Left renal cortex interstitium (tissue), 4 donors: ENCODE data around the gene TRERF1. TPM values are rescaled to one million over a fixed set of nuclear protein-coding genes. Genes with fewer than 3 reads are reported as not detected.

Experiments used
- DNase-seq, 4 donors: peaks; one replicate each; pipeline ENCODE4 v3.0.0-alpha.2; 2013; ENCODE audit warnings: low read depth in 4 of 4, low spot score in 2 of 4, missing footprints in 1 of 4
- polyA plus RNA-seq, 4 donors: library from polyadenylated mRNA; unstranded; fragments of 120-200 nt; gene quantifications; one replicate each; pipeline ENCODE4 v1.2.1, GENCODE V29; 2013; ENCODE audit not compliant: insufficient read length in 4 of 4

Gene TRERF1
- polyA plus RNA-seq, 4 donors, result 14.1 to 18.4 (median 16.0) TPM

- no peak for DNase-seq
These were observed 23.9 kb downstream of the TRERF1 start for GRCh38 chr6:42427871-42428270.

- DNase-seq, result no peak
These were observed 25.5 kb downstream of the TRERF1 start for GRCh38 chr6:42426191-42426590.

- DNase-seq, result no peak
These were observed 26.7 kb downstream of the TRERF1 start for GRCh38 chr6:42424906-42425474.

- no peak for DNase-seq
These were observed 28.5 kb downstream of the TRERF1 start for GRCh38 chr6:42423244-42423643.

GRCh38 chr6:42420741-42421140 is 31.0 kb downstream of the TRERF1 start:
- no peak for DNase-seq

GRCh38 chr6:42419490-42420280 is 32.0 kb downstream of the TRERF1 start:
- no peak for DNase-seq

- DNase-seq, result no peak
These were observed 33.0 kb downstream of the TRERF1 start for GRCh38 chr6:42418724-42419123.

- DNase-seq, result no peak
These were observed 34.0 kb downstream of the TRERF1 start for GRCh38 chr6:42417641-42418112.

- DNase-seq, result no peak
These were observed 40.3 kb downstream of the TRERF1 start for GRCh38 chr6:42411406-42411805.

GRCh38 chr6:42410861-42411260 is 40.9 kb downstream of the TRERF1 start:
- DNase-seq, result no peak

GRCh38 chr6:42409581-42409980 is 42.1 kb downstream of the TRERF1 start:
- DNase-seq, result no peak

GRCh38 chr6:42407379-42407778 is 44.3 kb downstream of the TRERF1 start:
- no peak for DNase-seq

- DNase-seq, result no peak
These were observed 45.1 kb downstream of the TRERF1 start for GRCh38 chr6:42406306-42407280.

- DNase-seq, result no peak
These were observed 46.7 kb downstream of the TRERF1 start for GRCh38 chr6:42405021-42405420.

- DNase-seq, result no peak
These were observed 47.2 kb downstream of the TRERF1 start for GRCh38 chr6:42404484-42404883.

GRCh38 chr6:42403831-42404230 is 47.9 kb downstream of the TRERF1 start:
- no peak for DNase-seq

GRCh38 chr6:42403421-42403820 is 48.3 kb downstream of the TRERF1 start:
- no peak for DNase-seq

GRCh38 chr6:42402184-42402583 is 49.5 kb downstream of the TRERF1 start:
- DNase-seq, result no peak

- no peak for DNase-seq
These were observed 50.1 kb downstream of the TRERF1 start for GRCh38 chr6:42401613-42401951.

GRCh38 chr6:42400886-42401612 is 50.7 kb downstream of the TRERF1 start:
- DNase-seq, result no peak
